Lower lobe of right lung (tissue), 2 donors: Measurements from ENCODE around the gene UMOD. TPM values are rescaled to one million over a fixed set of nuclear protein-coding genes. Genes with fewer than 3 reads are reported as not detected.

Experiments used
- ATAC-seq, 2 donors: fragments of 200-7000 bp; cut with Tn5 transposase; one replicate each; pipeline ENCODE4 v1.9.1; 2020 to 2022; ENCODE audit warnings: mild to moderate bottlenecking in 2 of 2, moderate library complexity in 2 of 2
- DNase-seq: peaks from one replicate; pipeline ENCODE4 v3.0.0-alpha.2; 2020
- H3K27ac ChIP-seq: fragments of 200-600 bp; one replicate; pipeline ENCODE4 v1.8.0; 2022
- H3K27me3 ChIP-seq: fragments of 200-600 bp; one replicate; pipeline ENCODE4 v1.8.0; 2022; ENCODE audit warnings: low read depth
- H3K36me3 ChIP-seq: fragments of 200-600 bp; one replicate; pipeline ENCODE4 v1.8.0; 2022; ENCODE audit warnings: mild to moderate bottlenecking
- H3K4me1 ChIP-seq: fragments of 200-600 bp; one replicate; pipeline ENCODE4 v1.8.0; 2022
- H3K4me3 ChIP-seq: fragments of 200-600 bp; one replicate; pipeline ENCODE4 v1.8.0; 2022; ENCODE audit warnings: mild to moderate bottlenecking
- H3K9me3 ChIP-seq: fragments of 200-600 bp; one replicate; pipeline ENCODE4 v1.8.0; 2022
- intact Hi-C: fragments of 100-400 bp; cut with DNase I; formaldehyde crosslinking; loops from one replicate; pipeline ENCODE4 v1.11.0; 2022
- total RNA-seq: library from RNA; stranded (reverse); fragmentation: NEBNext Ultra II Directional; extraction: Animal tissue kit (Norgen Biotek cat#: 25700); gene quantifications from one replicate; pipeline ENCODE4 v1.2.1, GENCODE V29; 2021
- TF ChIP-seq, protein P1 (sequence below): fragments of 200-600 bp; IDR thresholded peaks from one replicate; pipeline ENCODE4 v1.8.0; 2022; ENCODE audit warnings: antibody characterized with exemption, mild to moderate bottlenecking
- donor health status: DM: no; HTN: yes; CAD: no; lungs with severe emphysema.

Gene UMOD
- total RNA-seq, 1 donor from 2014 or later: not detected

DNA sequence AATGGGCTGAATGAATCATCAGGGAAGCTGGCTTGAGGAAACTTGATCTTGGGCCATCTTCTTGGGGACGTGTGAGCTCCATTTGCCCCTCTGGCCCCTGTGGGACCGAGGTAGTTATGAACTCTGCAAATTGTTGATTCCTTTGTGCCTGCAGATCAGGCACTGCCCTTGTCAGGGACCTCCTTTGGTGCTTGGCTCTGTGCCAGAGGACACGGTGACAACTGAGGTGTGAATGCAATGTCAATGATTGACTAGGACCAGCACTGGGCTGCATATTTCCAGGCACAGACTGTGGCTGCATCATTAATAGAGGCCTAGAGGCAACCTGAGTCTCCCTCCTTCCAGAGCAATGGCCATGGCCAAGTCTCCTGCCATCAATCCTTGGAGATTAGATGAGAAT lies 28.3 kb upstream of the UMOD start:
- Histone ChIP-seq H3K9me3 (no peaks in the 10 kb centered on the region), H3K4me1 (no peaks in the 10 kb centered on the region), H3K4me3 (no peak overlapping the region), H3K27me3 (peaks cover 4% of the 10 kb centered on the region), H3K36me3 (no peaks in the 10 kb centered on the region), H3K27ac (no peak overlapping the region)
- ATAC-seq (no peak), DNase-seq (no peak)
- TF ChIP-seq, protein P1, sequence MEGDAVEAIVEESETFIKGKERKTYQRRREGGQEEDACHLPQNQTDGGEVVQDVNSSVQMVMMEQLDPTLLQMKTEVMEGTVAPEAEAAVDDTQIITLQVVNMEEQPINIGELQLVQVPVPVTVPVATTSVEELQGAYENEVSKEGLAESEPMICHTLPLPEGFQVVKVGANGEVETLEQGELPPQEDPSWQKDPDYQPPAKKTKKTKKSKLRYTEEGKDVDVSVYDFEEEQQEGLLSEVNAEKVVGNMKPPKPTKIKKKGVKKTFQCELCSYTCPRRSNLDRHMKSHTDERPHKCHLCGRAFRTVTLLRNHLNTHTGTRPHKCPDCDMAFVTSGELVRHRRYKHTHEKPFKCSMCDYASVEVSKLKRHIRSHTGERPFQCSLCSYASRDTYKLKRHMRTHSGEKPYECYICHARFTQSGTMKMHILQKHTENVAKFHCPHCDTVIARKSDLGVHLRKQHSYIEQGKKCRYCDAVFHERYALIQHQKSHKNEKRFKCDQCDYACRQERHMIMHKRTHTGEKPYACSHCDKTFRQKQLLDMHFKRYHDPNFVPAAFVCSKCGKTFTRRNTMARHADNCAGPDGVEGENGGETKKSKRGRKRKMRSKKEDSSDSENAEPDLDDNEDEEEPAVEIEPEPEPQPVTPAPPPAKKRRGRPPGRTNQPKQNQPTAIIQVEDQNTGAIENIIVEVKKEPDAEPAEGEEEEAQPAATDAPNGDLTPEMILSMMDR: no peak
- intact Hi-C loops: no loop called here

DNA sequence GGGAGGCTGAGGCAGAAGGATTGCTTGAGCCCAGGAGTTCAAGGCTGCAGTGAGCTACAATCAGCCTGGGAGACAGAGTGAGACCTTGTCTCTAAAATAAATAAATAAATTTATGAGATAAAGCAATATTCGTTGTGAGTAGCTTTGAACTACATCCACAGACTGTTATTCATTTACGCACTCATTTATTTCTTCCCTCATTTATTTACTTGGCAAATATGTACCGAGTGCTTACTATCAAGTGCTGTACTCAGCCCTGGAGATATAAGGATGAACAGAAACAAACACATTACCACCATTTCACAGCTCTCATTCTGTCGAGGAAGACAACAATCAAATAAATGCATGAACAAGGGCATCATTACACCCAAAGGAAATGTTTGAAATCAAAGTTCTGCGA lies 24.7 kb upstream of the UMOD start:
- no peak for DNase-seq
- H3K4me1 ChIP-seq: no peaks in the 10 kb centered on the region
- no peak overlapping the region for H3K4me3 ChIP-seq
- TF ChIP-seq, protein P1: no peak
- ATAC-seq: no peak
- no peaks in the 10 kb centered on the region for H3K36me3 ChIP-seq
- intact Hi-C loops: no loop called here
- peaks cover 4% of the 10 kb centered on the region for H3K27me3 ChIP-seq
- H3K9me3 ChIP-seq: no peaks in the 10 kb centered on the region
- no peak overlapping the region for H3K27ac ChIP-seq

DNA sequence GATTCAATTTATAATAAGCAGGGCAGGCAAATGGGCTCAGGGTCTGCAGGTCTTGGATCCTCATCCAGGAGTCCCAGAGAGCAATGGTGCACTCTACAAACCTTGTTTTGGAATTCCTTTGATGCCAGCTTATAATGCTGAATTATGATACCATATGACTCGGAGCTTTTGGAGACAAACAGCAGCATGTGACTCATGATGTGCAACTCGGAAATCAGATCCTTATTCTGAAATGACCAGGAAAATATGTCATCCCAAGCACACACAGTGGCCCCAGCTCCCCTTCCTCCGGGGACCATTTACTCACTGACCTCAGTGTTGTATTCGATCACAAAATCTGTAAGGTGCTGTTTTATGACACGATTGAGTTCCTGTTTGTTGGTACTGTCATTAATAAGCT lies 20.2 kb upstream of the UMOD start:
- no peak for ATAC-seq

DNA sequence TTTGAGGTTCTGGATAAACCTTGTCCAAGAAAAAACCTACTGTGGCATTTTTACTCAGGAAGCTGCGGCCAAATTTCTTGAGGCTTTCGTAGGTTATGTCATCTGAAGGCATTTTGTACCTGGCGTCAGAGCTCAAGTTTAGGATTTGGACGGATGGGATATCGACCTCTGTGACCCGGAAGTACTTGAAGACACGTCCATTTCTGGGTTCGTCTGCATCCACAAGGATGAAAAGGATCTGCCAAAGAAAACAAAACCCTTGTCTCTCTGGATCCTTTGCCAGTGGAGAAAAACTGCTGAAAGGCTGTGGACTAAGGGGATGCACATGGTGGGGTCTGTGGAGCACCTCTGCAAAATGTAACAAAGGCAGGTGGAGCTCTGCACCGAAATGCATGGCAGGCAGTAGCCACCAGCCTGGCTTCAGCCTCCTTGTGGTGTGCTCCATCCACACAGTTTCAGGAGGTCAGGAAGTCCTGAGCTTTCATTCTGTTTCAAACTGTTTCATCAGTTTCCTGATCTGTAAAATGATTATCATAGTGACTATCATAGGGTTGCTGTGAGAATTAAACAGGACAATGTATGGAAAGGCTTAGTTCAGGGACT lies 17.0 kb upstream of the UMOD start:
- H3K9me3 ChIP-seq: no peaks in the 10 kb centered on the region

More for the DNA sequence above, 20.2 kb upstream of the UMOD start:
- DNase-seq: no peak
- peaks cover 9% of the 10 kb centered on the region for H3K27me3 ChIP-seq
- H3K9me3 ChIP-seq: no peaks in the 10 kb centered on the region
- TF ChIP-seq, protein P1: no peak
- H3K36me3 ChIP-seq: no peaks in the 10 kb centered on the region
- H3K4me1 ChIP-seq: no peaks in the 10 kb centered on the region
- H3K4me3 ChIP-seq: no peak overlapping the region
- no peak overlapping the region for H3K27ac ChIP-seq
- intact Hi-C loops: no loop called here

DNA sequence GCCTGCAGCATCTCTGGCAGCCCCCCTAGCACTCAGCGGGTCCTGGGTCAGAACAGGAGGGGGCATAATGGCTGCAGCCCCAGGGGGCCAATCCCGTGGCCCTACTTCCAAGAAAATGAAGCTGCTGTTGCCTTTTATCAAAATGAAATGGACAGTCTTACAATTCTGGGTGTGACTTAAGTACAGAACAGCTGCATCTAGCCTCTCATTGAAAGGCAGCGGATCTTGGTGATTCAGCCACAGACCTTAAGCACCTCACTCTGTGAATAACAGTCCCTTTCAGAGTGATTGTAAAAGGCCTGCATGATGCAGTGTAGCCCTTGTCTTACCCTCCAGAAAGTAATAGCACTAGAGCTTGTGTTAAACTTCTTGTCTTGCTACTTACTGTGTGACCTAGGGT lies 11.5 kb upstream of the UMOD start:
- DNase-seq (no peak), ATAC-seq (no peak)
- H3K4me3 ChIP-seq: no peak overlapping the region
- no peaks in the 10 kb centered on the region for H3K9me3 ChIP-seq
- H3K4me1 ChIP-seq: no peaks in the 10 kb centered on the region
- TF ChIP-seq, protein P1: no peak
- intact Hi-C loops: no loop called here
- H3K36me3 ChIP-seq: no peaks in the 10 kb centered on the region
- H3K27ac ChIP-seq: no peak overlapping the region
- H3K27me3 ChIP-seq: no peaks in the 10 kb centered on the region

More for the DNA sequence above, 17.0 kb upstream of the UMOD start:
- ATAC-seq (no peak), DNase-seq (no peak)
- Histone ChIP-seq H3K4me3 (no peak overlapping the region), H3K4me1 (no peaks in the 10 kb centered on the region), H3K27me3 (peaks cover 4% of the 10 kb centered on the region), H3K36me3 (no peaks in the 10 kb centered on the region), H3K27ac (no peak overlapping the region)
- intact Hi-C loops: no loop called here
- TF ChIP-seq, protein P1: no peak

DNA sequence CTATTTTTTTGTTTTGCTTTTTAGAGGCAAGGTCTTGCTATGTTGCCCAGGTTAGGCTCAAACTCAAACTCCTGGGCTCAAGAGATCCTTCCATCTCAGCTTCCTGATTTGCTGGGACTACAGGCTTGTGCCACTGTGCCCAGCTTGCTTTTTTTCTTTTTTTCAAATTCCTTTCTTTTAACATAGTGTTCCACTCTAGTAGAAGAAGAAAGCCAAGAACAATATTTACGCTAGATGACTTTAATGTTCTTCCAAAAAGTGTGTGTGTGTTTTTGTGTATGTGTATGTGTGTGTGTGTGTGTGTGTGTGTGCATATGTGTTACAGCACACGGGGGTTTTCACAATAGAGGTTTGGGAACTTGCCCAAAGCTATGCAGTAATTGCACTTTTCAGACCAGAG lies 10.7 kb upstream of the UMOD start:
- intact Hi-C loops: no loop called here
- TF ChIP-seq, protein P1: no peak
- Histone ChIP-seq H3K27me3 (no peaks in the 10 kb centered on the region), H3K36me3 (no peaks in the 10 kb centered on the region), H3K27ac (no peak overlapping the region), H3K4me3 (no peak overlapping the region), H3K9me3 (no peaks in the 10 kb centered on the region), H3K4me1 (no peaks in the 10 kb centered on the region)
- ATAC-seq (no peak), DNase-seq (no peak)
